ENCODE results near the gene MAGEA11.

DNA sequence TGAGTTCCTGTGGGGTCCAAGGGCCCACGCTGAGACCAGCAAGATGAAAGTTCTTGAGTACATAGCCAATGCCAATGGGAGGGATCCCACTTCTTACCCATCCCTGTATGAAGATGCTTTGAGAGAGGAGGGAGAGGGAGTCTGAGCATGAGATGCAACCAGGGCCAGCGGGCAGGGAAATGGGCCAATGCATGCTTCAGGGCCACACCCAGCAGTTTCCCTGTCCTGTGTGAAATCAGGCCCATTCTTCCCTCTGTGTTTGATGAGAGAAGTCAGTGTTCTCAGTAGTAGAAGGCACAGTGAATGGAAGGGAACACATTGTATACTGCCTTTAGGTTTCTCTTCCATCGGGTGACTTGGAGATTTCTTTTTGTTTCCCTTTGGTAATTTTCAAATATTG is 4.8 kb downstream of the MAGEA11 start:
- TF ChIP-seq CTCF (IDR thresholded peaks at IDR 0.05) (no peak), POLR2A (IDR thresholded peaks at IDR 0.05) (no peak), POLR2AphosphoS5 (IDR thresholded peaks at IDR 0.05) (no peak)

All from prostate gland (tissue), 2 donors.